Body of pancreas (tissue), 4 donors: Measurements from ENCODE around the gene MIA.
"Not testable (repeated sequence)": the region's sequence is repeated elsewhere in the genome, so short reads cannot be mapped to it uniquely, and the experiment has no call there.

ENCODE experiments used
- CTCF ChIP-seq, 7 experiments: fragments of 450-650 bp in 4 of 7; fragments of 200-600 bp in 3 of 7; sonication (generic) in 3 of 7; IDR thresholded peaks; one replicate each; pipeline ENCODE4 v1.5.1; 2016 to 2019; ENCODE audit warnings: antibody characterized with exemption in 7 of 7
- POLR2A ChIP-seq, 3 donors: fragments of 450-650 bp; IDR thresholded peaks; one replicate each; pipeline ENCODE4 v1.6.1; 2016; ENCODE audit warnings: antibody characterized with exemption in 3 of 3, mild to moderate bottlenecking in 2 of 3

- TF ChIP-seq CTCF, POLR2A (IDR thresholded peaks at IDR 0.05): not testable (repeated sequence)
Measured at GRCh38 chr19:40826312-40826698, 51.0 kb downstream of the MIA start.
